HEK293T (cell line): ENCODE measurements around the gene CDK5RAP2.

Experiments
- CTCF ChIA-PET: fragments of 350-600 bp; formaldehyde crosslinking; extraction: SDS; loops from one replicate; lab custom pipeline; 2021; ENCODE audit warnings: antibody characterized with exemption, inconsistent platforms; lab: Yijun Ruan, JAX
- POLR2A ChIA-PET: fragments of 350-600 bp; formaldehyde crosslinking; extraction: SDS; loops from one replicate; lab custom pipeline; 2020; ENCODE audit warnings: antibody characterized with exemption, inconsistent platforms; lab: Yijun Ruan, JAX
- DNase-seq: peaks from one replicate; pipeline ENCODE4 v3.0.0; 2012; ENCODE audit warnings: mixed read lengths; ENCODE audit errors: extremely low spot score
- ARNT ChIP-seq: fragments of 450-650 bp; IDR thresholded peaks from 2 replicates; pipeline ENCODE4 v1.6.1; 2017; ENCODE audit warnings: mild to moderate bottlenecking
- BHLHE40 ChIP-seq: fragments of 450-650 bp; IDR thresholded peaks from 2 replicates; pipeline ENCODE4 v1.6.1; 2016; ENCODE audit warnings: mild to moderate bottlenecking, moderate library complexity, borderline replicate concordance
- CTBP1 ChIP-seq: fragments of 450-650 bp; IDR thresholded peaks from 2 replicates; pipeline ENCODE4 v1.6.1; 2016; ENCODE audit warnings: borderline replicate concordance
- ELF4 ChIP-seq: fragments of 450-650 bp; IDR thresholded peaks from 2 replicates; pipeline ENCODE4 v1.6.1; 2017; ENCODE audit warnings: antibody characterized with exemption
- FOXA1 ChIP-seq: fragments of 450-650 bp; IDR thresholded peaks from 2 replicates; pipeline ENCODE4 v1.6.1; 2016; ENCODE audit warnings: mild to moderate bottlenecking
- FOXK2 ChIP-seq: fragments of 450-650 bp; IDR thresholded peaks from 2 replicates; pipeline ENCODE4 v1.6.1; 2016; ENCODE audit warnings: mild to moderate bottlenecking
- FOXM1 ChIP-seq: fragments of 450-650 bp; IDR thresholded peaks from 2 replicates; pipeline ENCODE4 v1.6.1; 2017; ENCODE audit warnings: mild to moderate bottlenecking, borderline replicate concordance
- HDGF ChIP-seq: fragments of 450-650 bp; IDR thresholded peaks from 2 replicates; pipeline ENCODE4 v1.6.1; 2017; ENCODE audit warnings: antibody characterized with exemption, borderline replicate concordance
- L3MBTL2 ChIP-seq: fragments of 450-650 bp; conservative IDR thresholded peaks from 2 replicates; pipeline ENCODE4 v1.6.1; 2016; ENCODE audit warnings: mild to moderate bottlenecking
- LEF1 ChIP-seq: fragments of 450-650 bp; IDR thresholded peaks from 2 replicates; pipeline ENCODE4 v1.6.1; 2017; ENCODE audit warnings: mild to moderate bottlenecking, borderline replicate concordance
- NFRKB ChIP-seq: fragments of 450-650 bp; IDR thresholded peaks from 2 replicates; pipeline ENCODE4 v1.6.1; 2016; ENCODE audit warnings: mild to moderate bottlenecking, moderate library complexity
- PKNOX1 ChIP-seq: fragments of 450-650 bp; IDR thresholded peaks from 2 replicates; pipeline ENCODE4 v1.6.1; 2016
- SP1 ChIP-seq: fragments of 450-650 bp; IDR thresholded peaks from 2 replicates; pipeline ENCODE4 v1.6.1; 2017
- SUZ12 ChIP-seq: fragments of 450-650 bp; IDR thresholded peaks from 2 replicates; pipeline ENCODE4 v1.6.1; 2016; ENCODE audit warnings: mild to moderate bottlenecking
- TARDBP ChIP-seq: fragments of 450-650 bp; IDR thresholded peaks from 2 replicates; pipeline ENCODE4 v1.6.1; 2016
- ZNF384 ChIP-seq: fragments of 450-650 bp; IDR thresholded peaks from 2 replicates; pipeline ENCODE4 v1.6.1; 2016

The CDK5RAP2 gene

DNA sequence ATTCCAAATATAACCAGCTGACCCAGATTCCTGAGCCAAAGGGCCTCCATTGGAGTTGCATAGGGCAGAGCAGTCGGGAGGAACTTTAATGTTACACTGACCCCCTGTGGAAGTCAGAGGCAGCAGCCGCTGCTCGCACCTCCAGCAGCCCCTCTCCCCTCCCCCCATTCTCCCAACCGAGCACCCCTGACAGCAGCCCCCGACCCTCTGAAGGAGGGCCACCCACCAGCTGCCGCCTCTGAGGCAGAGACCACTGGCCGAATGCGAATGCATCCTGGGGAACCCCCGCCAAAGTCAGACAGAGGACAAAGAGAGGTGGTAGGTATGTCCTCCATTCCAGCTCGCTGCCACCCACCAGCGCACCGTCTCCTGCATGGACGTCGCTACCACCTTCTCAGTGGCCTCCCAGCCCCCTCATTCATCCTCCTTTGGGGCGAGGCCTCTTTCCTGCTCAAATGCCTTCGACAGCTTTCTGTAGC, 231.0 kb downstream of the CDK5RAP2 start:
- POLR2A ChIA-PET = no interaction called here
- no peak for TF ChIP-seq FOXM1
- peak; percentile 74 for DNase-seq
- CTCF ChIA-PET = interaction anchor here (0.6 to 0.7 kb wide), 3 partner anchors 229 to 793 kb away, joined by 3 read pairs; no protein-coding TSS in a partner anchor

GRCh38 chr9:120345379-120345778, 234.6 kb downstream of the CDK5RAP2 start:
- no peak for DNase-seq
- ChIA-PET POLR2A (no interaction called here), CTCF (no interaction called here)
- TF ChIP-seq TARDBP (no peak), ZNF384 (no peak), FOXK2 (no peak), NFRKB (no peak), L3MBTL2 (no peak), ARNT (no peak), FOXM1 (no peak), BHLHE40 (no peak), FOXA1 (no peak), SUZ12 (no peak), LEF1 (no peak), ELF4 (no peak), PKNOX1 (no peak), HDGF (no peak), CTBP1 (no peak), SP1 (no peak)

GRCh38 chr9:120344230-120344629, 235.7 kb downstream of the CDK5RAP2 start:
- TF ChIP-seq TARDBP (no peak), SP1 (no peak), CTBP1 (no peak), HDGF (no peak), FOXA1 (no peak), ZNF384 (no peak), ELF4 (no peak), FOXM1 (no peak), NFRKB (no peak), FOXK2 (no peak), SUZ12 (no peak), BHLHE40 (no peak), PKNOX1 (no peak), ARNT (no peak), LEF1 (no peak), L3MBTL2 (no peak)
- ChIA-PET POLR2A (no interaction called here), CTCF (no interaction called here)
- DNase-seq = no peak

DNA sequence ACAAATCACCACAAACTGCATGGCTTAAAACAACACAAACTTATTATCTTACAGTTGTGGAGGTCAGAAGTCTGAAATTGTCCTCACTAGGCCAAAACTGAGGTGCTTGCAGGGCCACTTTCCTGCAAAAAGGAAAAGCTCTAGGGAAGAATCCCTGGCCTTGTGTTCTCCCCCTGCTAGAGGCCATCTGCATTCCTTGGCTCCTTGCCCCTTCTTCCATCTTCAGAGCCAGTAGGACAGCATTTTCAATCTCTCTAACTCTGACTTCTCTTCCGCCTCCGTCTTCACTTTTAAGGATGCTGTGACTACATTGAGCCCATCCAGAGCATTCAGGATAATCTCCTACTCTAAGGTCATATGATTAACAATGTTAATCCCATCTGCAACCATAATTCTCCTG, 236.6 kb downstream of the CDK5RAP2 start:
- TF ChIP-seq ZNF384 (no peak), FOXM1 (no peak), L3MBTL2 (no peak)
- no peak for DNase-seq
- ChIA-PET CTCF (no interaction called here), POLR2A (no interaction called here)
